Ovary (tissue), 3 donors: ENCODE measurements around the gene C14orf39.

Experiments
- CTCF ChIP-seq, 3 donors: fragments of 450-650 bp in 2 of 3; fragments of 200-600 bp in 1 of 3; IDR thresholded peaks; one replicate each; pipeline versions ENCODE4 v1.5.1 to v1.8.0; 2016 to 2022; ENCODE audit warnings: antibody characterized with exemption in 3 of 3, mild to moderate bottlenecking in 1 of 3
- EP300 ChIP-seq: sonication (generic); formaldehyde crosslinking; IDR thresholded peaks from one replicate; pipeline ENCODE4 v1.6.1; 2017; ENCODE audit warnings: antibody characterized with exemption
- POLR2A ChIP-seq: fragments of 450-650 bp; IDR thresholded peaks from one replicate; pipeline ENCODE4 v1.6.1; 2017; ENCODE audit warnings: antibody characterized with exemption, mild to moderate bottlenecking, moderate library complexity
- donor health status: DM: no; HTN: no; CAD: no.

DNA sequence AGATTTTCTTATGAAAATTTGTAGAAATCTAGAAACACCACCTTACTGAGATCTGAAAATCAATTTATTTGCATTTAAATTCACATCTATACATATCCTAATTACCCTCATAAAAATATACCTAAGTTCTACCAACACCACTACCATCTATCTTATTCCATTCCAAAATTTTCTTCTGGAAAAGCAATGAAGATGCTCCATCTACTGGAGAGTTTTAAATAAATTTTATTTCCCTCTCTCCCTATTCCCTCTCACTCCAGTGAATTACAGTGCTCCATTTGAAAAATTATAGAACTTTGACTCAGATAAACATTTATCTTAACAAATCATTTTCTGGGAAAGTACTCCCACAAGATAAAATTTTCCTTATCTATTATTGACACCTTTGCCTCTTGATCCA is 2.3 kb upstream of the C14orf39 start:
- TF ChIP-seq POLR2A, result no peak
- no peak for TF ChIP-seq CTCF (IDR thresholded peaks at IDR 0.05)
- no peak for TF ChIP-seq EP300
